Stimulated activated CD4-positive, alpha-beta T cell treated with anti-CD3 and anti-CD28 coated beads, Interleukin-1b, Interleukin-23, amount 100 ng/mL, for 48 hours (primary cell): ENCODE results near the gene ZNF814.
"Not testable (repeated sequence)": the region's sequence is repeated elsewhere in the genome, so short reads cannot be mapped to it uniquely, and the experiment has no call there.

Source experiments
- DNase-seq: peaks from one replicate; pipeline ENCODE4 v3.0.0-alpha.2; 2020

Gene ZNF814

DNA sequence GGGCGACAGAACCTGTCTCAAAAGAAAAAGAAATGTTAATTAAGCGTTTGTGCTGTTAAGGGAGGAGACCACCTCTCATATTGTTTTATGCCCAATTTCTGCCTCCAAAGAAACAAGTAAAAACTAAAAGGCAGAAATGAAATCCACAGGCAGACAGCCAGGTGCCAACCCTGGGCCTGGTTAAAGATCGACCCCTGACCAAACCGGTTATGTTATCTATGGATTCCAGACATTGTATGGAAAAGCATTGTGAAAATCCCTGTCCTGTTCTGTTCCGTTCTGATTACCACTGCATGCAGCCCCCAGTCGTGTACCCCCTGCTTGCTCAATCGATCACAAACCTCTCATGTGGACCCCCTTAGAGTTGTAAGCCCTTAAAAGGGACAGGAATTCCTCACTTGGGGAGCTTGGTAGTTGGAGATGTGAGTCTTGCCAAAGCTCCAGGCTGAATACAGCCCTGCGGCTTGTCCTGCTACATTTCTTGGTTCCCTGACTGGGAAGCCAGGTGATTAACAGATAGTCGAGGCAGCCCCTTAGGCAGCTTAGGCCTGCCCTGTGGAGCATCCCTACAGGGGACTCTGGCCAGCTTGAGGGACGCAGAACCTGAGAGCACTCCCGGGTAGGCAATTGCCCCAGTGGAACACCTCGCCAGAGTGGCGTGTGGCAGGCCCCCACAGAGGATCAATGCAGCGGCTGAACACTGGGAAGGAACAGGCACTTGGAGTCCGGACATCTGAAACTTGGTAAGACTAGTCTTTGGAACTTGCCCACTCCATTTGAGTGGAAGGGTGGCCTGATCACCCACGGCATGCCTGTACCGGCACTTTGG lies 73.4 kb downstream of the ZNF814 start:
- no peak for DNase-seq

DNA sequence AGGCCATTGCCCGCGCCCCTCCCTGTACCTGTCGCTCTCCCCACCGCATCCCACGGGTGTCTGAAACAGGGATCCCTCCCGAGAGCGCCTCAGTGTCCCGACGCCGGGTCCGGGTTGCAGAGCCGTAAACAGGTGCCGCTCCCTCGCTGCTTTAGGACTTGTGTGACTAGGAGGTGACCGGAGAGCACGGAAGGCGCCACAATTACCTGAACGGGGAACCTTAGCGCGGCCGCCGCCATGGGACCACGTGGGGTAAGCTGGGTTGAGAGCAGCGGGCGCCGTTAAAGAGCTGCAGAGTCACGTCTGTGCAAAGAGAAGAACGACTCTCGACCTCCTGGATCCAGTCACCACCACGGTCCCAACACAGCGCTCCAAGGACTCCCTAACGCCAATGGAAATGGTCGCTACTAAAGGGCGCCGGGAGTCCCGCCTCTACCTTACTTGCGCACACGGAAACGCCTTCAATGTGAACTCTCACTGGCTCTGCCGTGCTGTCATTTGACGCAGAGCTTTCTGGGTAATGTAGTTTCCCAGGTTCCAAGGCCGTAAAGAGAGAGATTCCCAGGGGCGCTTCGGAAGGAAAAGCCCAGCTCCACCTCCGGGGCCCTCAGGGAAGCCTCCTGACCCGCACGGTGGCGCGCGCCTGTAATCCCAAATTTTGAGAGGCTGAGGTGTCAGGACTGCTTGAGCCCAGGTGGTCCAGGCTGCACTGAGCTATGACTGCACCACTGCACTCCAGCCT lies 74.2 kb downstream of the ZNF814 start, which contains the start of gene ZNF552:
Gene ZNF552, minus strand, starts transcription at position 409 of the 742 bp plus-strand sequence. Its CDS starts 170 bp downstream, at position 239.
- peak; percentile 78 for DNase-seq

DNA sequence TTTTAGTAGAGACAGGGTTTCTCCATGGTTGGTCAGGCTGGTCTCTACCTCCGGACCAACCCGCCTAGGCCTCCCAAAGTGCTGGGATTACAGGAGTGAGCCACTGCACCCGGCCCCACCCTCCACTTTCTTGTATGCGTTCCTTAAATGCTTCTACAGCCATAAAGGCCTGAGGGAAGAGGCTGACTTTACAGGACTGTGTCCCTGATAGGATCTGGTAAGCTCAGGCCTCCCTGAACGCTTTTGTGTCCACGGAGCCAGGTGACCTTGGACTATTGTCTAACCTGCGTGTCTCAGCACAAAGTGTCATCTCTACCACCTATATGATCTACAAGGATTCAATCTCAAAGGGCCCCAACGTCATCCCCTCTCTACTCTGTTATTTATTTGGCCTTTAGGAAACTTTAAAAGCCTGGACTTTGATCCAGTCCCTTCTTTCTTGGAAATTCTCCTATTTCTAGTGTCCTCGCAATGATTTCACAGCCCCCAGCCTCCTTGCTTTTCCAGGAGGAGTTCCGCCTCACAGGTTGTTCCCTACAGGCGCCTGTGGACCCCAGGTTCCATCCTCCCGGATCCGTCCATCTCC lies 74.8 kb downstream of the ZNF814 start:
- DNase-seq: no peak

DNA sequence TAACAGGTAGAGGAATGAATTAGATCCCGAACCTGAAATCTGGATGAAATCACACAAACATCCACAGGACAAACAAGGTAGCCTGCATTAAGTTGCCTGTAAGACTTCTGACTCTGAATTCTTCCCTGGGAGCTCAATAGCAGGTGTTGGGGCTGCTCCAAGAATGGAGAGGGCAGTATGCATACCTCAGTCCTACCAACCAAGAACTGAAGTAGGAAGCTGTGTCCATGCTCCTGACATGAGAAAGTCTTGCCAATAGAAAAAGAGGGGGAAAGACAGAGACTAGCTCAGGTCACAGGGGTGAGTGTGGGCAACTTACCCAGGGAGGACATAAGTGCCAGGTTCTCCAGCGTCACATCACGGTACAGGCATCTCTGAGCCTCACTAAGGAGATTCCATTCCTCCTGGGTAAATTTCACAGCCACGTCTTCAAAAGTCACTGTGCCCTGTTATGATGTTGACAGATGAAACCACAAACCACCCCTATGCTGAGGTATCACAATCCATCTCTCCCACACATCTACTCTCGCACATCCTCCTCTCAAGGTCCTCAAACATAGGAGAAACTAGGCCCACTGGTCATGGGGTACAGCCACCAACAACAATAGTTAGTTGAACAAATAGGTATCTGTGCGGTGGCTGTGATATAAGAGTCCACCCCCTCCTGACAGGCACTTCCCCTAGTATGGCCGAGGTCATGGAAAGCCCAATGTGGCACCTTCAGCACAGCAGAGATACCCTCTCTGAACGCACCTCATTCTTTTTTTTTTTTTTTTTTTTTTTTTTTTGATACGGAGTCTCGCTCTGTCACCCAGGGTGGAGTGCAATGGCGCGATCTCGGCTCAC lies 75.6 kb downstream of the ZNF814 start:
- DNase-seq: not testable (repeated sequence)

DNA sequence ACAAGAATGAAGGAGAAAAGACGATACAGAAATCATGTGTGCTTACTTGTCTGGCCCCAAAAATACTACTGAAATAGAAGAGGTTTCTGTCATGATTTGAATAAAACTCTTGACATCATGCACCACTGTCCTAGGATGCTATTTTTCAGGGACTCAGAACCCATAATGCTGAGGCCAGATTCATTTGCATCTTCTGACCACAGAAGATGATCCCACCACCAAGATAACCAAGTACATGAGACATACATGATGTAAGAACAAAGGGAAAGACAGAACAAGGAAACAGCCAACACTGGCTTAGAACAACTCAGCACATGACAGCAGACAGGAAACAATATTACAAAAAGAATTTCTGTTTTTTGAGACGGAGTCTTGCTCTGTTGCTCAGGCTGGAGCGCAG lies 76.6 kb downstream of the ZNF814 start:
- DNase-seq: no peak

DNA sequence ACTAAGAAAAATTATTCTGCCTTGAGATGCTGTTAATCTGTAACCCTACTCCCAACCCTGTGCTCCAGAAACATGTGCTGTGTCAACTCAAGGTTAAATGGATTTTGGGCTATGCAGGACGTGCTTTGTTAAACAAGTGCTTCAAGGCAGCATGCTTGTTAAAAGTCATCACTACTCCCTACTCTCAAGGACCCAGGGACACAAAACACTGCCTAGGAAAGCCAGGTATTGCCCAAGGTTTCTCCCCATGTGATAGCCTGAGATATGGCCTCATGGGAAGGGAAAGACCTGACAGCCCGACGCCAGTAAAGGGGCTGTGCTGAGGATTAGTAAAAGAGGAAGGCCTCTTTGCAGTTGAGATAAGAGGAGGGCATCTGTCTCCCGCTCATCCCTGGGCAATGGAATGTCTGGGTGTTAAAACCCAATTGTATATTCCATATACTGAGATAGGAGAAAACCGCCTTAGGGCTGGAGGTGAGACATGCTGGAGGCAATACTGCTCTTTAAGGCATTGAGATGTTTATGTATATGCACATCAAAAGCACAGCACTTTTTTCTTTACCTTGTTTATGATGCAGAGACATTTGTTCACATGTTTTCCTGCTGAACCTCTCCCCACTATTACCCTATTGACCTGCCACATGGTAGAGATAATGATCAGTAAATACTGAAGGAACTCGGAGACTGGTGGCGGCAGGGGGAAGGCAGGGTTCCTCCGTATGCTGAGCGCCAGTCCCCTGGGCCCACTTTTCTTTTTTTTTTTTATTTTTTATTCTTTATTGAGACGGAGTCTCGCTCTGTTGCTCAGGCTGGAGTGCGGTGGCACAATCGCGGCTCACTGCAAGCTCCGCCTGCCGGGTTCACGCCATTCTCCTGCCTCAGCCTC lies 78.2 kb downstream of the ZNF814 start:
- not testable (repeated sequence) for DNase-seq

DNA sequence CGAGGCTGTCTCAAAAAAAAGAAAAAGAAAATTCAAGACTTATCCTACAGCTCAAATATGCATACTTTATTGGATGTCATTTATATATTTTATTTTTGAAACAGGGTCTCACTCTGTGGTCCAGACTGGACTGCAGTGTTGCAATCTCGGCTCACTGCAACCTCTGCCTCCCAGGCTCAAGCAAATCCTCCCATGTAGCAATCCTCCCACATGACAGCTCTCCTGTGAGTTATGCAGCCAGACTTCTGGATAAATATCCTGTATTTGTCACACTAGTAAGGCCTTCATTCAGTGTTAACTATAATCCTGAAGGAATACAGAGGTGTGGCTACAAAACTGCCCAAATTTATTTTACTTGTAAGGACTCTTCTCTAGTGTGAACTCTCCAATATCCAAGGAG lies 81.3 kb downstream of the ZNF814 start:
- DNase-seq: no peak

DNA sequence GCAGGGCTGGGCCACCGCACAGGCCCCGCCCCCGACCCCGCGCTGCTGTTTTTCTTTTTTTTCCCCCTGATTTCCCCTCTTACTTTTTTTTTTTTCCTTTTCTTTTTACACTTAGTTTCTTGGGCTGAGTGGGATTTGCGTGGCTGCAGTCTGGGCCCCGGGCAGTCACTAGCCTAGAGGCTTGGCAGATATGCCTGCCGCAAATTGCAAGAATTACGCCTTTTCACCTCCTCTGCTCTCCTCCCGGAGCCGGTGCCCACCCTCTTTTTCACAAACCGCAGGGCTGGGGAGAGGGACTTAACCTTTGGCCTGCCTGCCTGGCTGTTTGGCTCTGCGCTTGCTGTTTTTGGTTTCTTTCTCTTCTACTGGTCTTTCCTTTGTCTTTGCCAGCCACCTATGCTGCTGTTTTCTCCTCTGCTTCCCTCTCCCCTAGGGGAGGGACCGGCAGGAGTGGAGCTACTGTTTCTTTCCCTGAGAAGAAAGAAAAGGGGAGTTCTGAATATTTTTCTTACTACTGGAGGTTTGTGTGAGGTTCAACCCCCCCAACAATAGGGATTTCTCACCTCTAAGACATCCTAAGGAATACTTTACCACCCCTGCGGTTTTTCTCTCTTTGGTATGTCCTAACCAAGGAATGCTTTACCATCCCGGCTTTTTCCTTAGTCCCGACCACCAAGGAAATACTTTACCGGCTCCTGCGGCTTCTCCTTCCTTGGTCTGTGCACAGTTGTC lies 85.1 kb downstream of the ZNF814 start:
- DNase-seq: no peak

DNA sequence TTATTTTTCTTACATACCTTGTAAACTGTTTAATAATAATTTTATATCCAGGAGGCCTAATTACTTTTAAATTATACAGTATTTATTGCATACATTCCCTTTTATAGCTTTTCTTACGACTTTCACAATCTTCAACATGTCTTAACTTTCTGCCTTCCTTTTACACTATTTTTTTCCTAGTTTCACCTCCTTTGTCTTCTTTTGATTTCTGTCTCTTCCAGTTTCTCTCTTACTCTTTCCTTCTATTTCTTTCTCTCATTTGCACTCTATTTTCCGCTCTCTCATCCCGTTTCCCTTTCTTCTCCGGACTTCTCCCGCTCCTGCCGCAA lies 85.6 kb downstream of the ZNF814 start:
- DNase-seq: no peak

DNA sequence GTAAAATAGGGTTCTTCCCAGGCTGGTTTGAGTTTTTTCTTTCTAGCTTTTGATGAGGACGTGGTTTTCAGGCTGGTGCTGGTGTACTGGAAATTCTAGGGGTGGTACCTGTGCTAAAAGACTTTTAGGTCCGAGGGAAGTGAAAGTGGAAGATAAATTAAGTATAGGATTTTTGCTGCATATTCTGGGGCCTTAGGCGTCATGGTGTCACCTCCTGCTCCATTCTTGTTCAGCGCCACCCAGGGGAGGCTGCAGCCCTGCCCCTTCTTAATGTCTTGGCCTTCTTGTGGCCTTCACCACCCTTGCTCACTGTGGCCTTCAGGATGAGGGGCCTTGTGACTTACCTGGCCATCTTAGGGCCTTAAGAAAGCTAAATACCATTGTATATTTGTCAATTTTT lies 86.6 kb downstream of the ZNF814 start:
- no peak for DNase-seq

DNA sequence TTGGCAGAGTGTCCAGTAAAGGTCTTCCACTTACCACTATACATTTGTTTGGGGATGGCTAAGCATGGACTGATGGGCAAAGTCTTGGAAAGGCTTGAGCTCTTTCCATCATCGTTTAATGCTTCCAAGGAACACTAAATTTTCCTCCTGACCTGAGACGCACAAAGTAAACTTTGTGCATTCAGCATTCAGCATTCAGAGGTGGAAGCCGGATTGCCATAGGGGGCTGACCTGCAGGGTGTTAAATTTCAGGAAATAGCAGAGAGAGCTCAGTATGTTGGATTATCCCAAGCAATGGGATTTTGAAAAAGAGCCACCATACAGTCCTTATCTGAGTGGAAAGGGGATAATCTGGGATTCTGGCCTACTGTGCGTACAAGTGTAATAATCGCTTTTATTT lies 88.1 kb downstream of the ZNF814 start:
- DNase-seq: no peak
